Measurements from ENCODE around the gene HACE1.

The HACE1 gene

GRCh38 chr6:104736545-104736944, 123.2 kb downstream of the HACE1 start:
- Mint-ChIP-seq H3K27me3 (no peaks in the 10 kb centered on the region), H3K4me1 (no peaks in the 10 kb centered on the region), H3K27ac (no peak overlapping the region), H3K36me3 (ENCODE audit: low read depth) (peaks cover 4% of the 10 kb centered on the region), H3K4me3 (no peak overlapping the region), H3K9me3 (no peaks in the 10 kb centered on the region)
- DNase-seq = no peak
- ATAC-seq = no peak

DNA sequence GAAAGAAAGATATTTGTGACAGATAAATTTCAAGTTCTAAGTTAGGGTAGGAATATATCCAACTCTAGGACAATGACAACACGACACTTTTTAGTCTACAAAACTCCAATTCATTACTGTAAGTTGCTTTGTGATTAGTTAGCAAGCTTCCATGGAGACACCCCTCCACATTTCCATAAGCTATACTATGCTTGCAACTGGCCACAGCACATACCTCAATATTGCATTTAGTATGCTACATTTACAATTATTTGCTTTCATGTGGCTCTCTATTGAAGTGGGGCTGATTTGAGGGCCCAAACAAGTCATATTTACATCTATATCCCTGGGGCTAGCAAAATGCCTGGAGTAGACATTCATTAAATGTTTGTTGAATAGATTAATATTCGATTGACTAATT, 129.3 kb downstream of the HACE1 start:
- ATAC-seq (no peak), DNase-seq (no peak)
- Mint-ChIP-seq H3K9me3 (no peaks in the 10 kb centered on the region), H3K36me3 (ENCODE audit: low read depth) (peaks cover 1% of the 10 kb centered on the region), H3K4me1 (no peaks in the 10 kb centered on the region), H3K27ac (no peak overlapping the region), H3K27me3 (no peaks in the 10 kb centered on the region), H3K4me3 (no peak overlapping the region)

DNA sequence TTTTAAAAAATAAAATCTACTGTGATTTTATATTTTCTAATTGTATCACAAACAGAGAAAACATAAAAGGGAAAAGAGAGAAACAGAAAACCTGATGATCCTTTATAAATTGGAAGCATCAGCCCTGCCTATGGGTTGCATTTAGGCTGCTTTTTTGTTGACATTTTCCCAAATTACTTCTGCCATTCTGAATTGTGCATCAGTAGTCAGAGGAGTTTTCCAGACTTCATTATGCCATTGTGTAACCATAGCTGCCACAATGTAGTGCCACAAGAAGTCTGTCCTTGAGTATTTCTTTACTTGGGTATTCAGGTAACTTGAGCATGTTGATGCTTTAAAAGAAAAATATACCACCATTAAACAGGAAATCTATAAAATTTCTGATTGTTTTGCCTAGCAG, 130.3 kb downstream of the HACE1 start:
- no peak for DNase-seq
- ATAC-seq = no peak
- Mint-ChIP-seq H3K36me3 (ENCODE audit: low read depth) (peaks cover under 1% of the 10 kb centered on the region), H3K4me3 (no peak overlapping the region), H3K9me3 (no peaks in the 10 kb centered on the region), H3K4me1 (no peaks in the 10 kb centered on the region), H3K27ac (no peak overlapping the region), H3K27me3 (no peaks in the 10 kb centered on the region)

DNA sequence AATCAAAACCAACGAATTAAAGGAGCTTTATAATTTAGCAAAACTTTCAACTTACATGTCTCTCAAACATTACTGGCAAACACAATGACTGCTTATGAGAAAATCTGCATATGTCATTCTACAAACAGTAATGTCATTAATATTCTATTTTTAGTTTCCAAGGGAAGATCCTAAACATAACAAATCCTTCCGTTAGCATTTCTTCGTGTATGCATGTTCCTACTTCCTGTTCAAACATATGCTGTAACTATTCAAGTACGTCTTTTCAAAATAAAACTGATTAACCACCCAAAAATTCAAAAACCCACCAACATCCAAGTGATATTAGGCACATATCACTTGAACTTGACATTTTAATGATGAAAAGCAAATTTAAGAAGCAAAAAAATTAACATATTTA, 131.3 kb downstream of the HACE1 start:
- H3K27ac Mint-ChIP-seq = no peak overlapping the region
- H3K27me3 Mint-ChIP-seq = no peaks in the 10 kb centered on the region
- H3K36me3 Mint-ChIP-seq (ENCODE audit: low read depth) = no peaks in the 10 kb centered on the region
- H3K9me3 Mint-ChIP-seq = no peaks in the 10 kb centered on the region
- H3K4me1 Mint-ChIP-seq = no peaks in the 10 kb centered on the region
- DNase-seq = no peak
- no peak for ATAC-seq
- H3K4me3 Mint-ChIP-seq = no peak overlapping the region

DNA sequence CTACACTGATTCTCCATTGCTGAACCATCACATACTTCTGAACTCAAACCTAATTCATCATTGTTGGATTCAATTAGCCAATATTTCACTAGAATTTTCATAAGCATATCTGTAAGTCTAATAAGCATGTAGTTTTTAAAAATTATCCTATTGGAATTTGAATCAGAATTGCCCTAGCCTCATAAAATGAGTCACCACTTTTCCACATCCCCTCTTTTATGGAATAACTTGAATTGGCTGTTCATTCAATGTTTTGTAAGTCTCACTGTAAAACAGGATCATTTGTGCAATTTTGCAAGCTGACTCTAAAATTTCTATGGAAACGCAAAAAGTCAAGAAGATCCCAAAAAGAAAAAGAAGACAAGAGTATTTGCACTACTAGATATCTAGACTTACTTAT, 141.0 kb downstream of the HACE1 start:
- no peak overlapping the region for H3K27ac Mint-ChIP-seq
- H3K36me3 Mint-ChIP-seq (ENCODE audit: low read depth) = no peaks in the 10 kb centered on the region
- no peak for DNase-seq
- ATAC-seq = no peak
- no peak overlapping the region for H3K4me3 Mint-ChIP-seq
- no peaks in the 10 kb centered on the region for H3K27me3 Mint-ChIP-seq
- H3K9me3 Mint-ChIP-seq = no peaks in the 10 kb centered on the region
- H3K4me1 Mint-ChIP-seq = no peaks in the 10 kb centered on the region

DNA sequence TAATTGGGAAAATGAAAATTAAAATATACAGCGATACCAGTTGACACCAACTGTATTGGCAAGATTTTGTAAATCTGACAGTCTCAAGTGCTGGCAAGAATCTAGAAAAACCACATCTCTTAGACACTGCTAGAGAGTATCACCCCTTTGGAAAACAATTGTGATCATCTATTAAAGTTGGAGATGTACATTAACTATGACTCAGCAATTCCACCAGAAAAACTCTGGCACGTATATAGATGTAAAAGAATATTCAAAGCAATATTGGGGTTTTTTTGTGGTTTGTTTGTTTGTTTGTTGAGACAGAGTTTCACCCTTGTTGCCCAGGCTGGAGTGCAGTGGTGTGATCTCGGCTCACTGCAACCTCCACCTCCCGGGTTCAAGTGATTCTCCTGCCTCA, 142.9 kb downstream of the HACE1 start:
- Mint-ChIP-seq H3K4me1 (no peaks in the 10 kb centered on the region), H3K9me3 (no peaks in the 10 kb centered on the region), H3K4me3 (no peak overlapping the region), H3K27ac (no peak overlapping the region), H3K36me3 (ENCODE audit: low read depth) (no peaks in the 10 kb centered on the region), H3K27me3 (no peaks in the 10 kb centered on the region)
- DNase-seq (no peak), ATAC-seq (no peak)

DNA sequence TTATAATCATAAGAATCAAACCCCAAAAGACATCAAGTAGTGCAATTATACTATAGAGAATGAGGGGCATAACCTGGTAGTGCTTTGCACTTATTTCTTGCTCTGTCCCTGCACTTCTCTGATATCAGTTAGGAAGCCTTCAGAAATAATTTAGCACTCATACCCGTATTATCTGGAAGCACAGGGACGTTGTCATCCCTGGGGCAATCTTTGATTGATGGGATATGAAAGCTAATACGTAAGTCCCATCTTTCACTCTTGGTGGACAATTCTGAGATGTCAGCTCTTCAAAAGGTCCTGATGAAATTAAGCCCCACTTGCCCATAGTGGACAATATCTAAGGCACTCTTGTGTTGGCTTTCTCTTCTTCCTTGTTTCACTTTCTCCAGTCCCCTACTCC, 144.9 kb downstream of the HACE1 start:
- H3K36me3 Mint-ChIP-seq (ENCODE audit: low read depth) = no peaks in the 10 kb centered on the region
- H3K4me1 Mint-ChIP-seq = no peaks in the 10 kb centered on the region
- DNase-seq = no peak
- no peak overlapping the region for H3K27ac Mint-ChIP-seq
- no peaks in the 10 kb centered on the region for H3K27me3 Mint-ChIP-seq
- no peak overlapping the region for H3K4me3 Mint-ChIP-seq
- no peak for ATAC-seq
- H3K9me3 Mint-ChIP-seq = no peaks in the 10 kb centered on the region

DNA sequence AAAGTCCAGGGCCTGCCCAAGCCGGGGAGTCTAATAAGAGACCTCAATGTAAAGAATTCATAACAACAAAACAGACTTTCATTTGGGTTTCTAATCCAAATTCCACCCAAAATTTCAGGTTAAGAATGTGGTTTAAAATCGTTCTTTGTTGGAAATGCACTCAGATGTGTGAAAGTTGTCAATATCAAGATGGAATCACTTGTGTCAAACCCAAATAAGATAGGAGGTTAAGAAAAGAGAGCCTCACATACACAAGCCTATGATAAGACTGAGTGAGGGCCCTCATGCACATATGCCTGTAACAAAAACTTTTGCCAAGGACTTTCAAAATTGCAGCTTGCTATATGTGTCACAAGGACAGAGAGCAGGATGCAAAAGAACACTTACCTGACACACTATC, 145.7 kb downstream of the HACE1 start:
- Mint-ChIP-seq H3K27me3 (no peaks in the 10 kb centered on the region), H3K36me3 (ENCODE audit: low read depth) (no peaks in the 10 kb centered on the region), H3K9me3 (no peaks in the 10 kb centered on the region), H3K4me3 (no peak overlapping the region), H3K27ac (no peak overlapping the region), H3K4me1 (no peaks in the 10 kb centered on the region)
- ATAC-seq (no peak), DNase-seq (no peak)

DNA sequence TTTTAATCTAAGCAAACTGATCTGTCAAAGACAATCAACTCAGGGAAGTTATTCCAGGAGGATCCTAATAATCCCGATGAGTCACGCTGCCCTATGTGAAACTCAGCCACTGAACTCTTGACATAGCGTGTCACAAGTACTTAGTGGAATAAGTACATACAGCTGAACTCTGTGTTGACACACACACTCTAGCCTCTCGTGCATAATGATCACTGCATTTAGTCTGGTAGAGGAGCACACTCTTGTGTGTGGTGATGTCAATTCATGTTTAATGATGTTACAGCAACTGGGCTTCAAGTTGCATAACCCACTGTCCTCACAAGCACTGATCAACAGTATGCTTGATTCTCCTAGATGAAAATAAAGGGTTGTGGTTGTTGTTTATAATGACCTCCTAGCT, 148.3 kb downstream of the HACE1 start:
- no peak overlapping the region for H3K4me3 Mint-ChIP-seq
- no peak overlapping the region for H3K27ac Mint-ChIP-seq
- H3K9me3 Mint-ChIP-seq = peaks cover 3% of the 10 kb centered on the region
- H3K36me3 Mint-ChIP-seq (ENCODE audit: low read depth) = no peaks in the 10 kb centered on the region
- DNase-seq = no peak
- no peak for ATAC-seq
- no peaks in the 10 kb centered on the region for H3K4me1 Mint-ChIP-seq
- H3K27me3 Mint-ChIP-seq = no peaks in the 10 kb centered on the region

DNA sequence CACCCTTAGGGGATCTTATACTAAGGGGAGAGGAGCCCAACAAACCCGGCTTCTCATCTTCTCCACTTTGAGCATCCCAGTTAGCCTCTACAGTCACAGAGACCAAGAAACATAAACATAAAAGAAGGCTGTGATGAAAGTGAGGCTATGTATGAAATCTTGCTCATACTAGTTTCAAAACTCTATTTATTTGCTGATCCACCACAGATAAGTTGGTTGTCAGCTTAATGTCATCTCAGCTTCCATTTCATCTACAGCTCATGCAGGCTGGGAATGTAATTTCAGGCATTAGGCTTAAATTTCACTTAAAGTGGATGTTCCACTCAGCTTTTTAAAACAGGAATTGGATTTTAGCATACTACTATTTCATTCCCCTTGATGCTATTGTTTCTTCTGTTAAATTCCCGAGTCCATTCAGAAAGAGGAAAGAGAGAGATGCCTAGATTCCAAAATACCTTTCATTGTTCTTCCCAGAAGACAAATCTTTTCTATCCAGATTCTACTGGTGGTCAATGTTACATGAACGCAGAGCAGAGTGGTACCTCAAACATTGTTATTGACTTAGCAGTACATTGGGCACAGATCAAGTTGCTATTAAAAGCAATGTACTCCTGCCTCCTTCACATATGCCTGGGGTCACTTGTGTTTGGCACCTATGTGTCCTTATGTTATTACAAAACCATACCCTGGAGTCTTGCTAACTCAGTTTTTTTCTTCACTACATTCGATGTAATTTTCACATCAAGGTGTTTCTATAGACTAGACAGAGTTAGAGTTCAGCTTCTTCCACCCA, 149.0 kb downstream of the HACE1 start:
- ATAC-seq = no peak
- H3K36me3 Mint-ChIP-seq (ENCODE audit: low read depth) = no peaks in the 10 kb centered on the region

DNA sequence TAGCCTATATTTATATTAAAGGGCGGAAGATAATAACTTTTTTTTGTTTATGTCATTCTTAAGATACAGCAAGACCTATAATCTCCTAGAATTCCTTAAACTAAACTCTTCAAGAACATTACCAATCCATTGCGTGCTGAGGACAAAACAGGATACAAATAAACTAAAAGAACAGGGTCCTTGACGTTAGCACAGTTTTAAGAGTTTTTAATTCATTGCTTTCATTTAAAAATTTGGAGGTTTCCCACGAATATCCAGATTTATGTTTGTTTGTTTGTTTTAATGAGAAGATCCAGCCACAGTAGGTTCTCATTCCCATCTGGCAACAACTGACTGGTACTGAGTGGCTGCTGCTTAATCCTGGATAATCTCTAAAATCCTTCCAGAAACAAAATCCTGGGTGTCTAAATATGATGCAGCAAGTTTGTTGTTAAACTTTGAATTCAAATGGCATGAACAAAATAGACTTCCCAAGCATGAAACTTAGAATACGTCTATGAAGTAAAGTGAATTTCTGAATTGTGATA, 153.7 kb downstream of the HACE1 start:
- Mint-ChIP-seq H3K27ac (no peak overlapping the region), H3K36me3 (ENCODE audit: low read depth) (no peaks in the 10 kb centered on the region), H3K4me3 (no peak overlapping the region), H3K27me3 (no peaks in the 10 kb centered on the region), H3K4me1 (peaks cover 23% of the 10 kb centered on the region), H3K9me3 (peaks cover 4% of the 10 kb centered on the region)
- ATAC-seq (no peak), DNase-seq (no peak)

More for the DNA sequence above, 149.0 kb downstream of the HACE1 start:
- no peaks in the 10 kb centered on the region for H3K27me3 Mint-ChIP-seq
- H3K4me1 Mint-ChIP-seq = peaks cover 1% of the 10 kb centered on the region
- DNase-seq = no peak
- H3K4me3 Mint-ChIP-seq = no peak overlapping the region
- peaks cover 4% of the 10 kb centered on the region for H3K9me3 Mint-ChIP-seq
- H3K27ac Mint-ChIP-seq = no peak overlapping the region

- H3K27ac Mint-ChIP-seq = peak overlapping the region; percentile 52
- ATAC-seq = peak; percentile 92
- H3K27me3 Mint-ChIP-seq = no peaks in the 10 kb centered on the region
- H3K9me3 Mint-ChIP-seq = peaks cover 4% of the 10 kb centered on the region
- no peaks in the 10 kb centered on the region for H3K36me3 Mint-ChIP-seq (ENCODE audit: low read depth)
- DNase-seq = peak; percentile 16
- H3K4me1 Mint-ChIP-seq = peaks cover 23% of the 10 kb centered on the region
- peak overlapping the region; percentile 16 for H3K4me3 Mint-ChIP-seq
Observed at GRCh38 chr6:104705095-104705707, 154.5 kb downstream of the HACE1 start.

DNA sequence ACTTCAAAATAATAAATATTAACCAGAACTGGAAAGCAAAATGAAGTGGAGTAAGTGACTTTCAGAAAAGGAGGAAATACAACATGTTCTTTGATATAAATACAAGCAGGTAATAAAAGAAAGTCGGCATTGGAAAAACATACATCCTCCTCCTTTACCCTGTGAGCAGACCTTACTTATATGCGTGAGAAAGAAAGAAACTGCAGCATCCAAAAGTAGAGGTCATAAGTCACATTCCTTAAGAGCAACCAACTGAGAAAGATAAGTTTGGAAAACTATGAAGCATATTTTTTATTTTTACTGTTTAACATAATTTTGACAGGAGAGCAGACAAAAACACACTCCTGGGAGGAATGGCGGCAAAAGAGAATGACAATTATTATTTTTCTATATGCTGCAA, 155.5 kb downstream of the HACE1 start:
- Mint-ChIP-seq H3K27ac (no peak overlapping the region), H3K4me1 (peaks cover 23% of the 10 kb centered on the region), H3K9me3 (peaks cover 4% of the 10 kb centered on the region), H3K4me3 (no peak overlapping the region), H3K27me3 (no peaks in the 10 kb centered on the region), H3K36me3 (ENCODE audit: low read depth) (no peaks in the 10 kb centered on the region)
- DNase-seq (no peak), ATAC-seq (no peak)

DNA sequence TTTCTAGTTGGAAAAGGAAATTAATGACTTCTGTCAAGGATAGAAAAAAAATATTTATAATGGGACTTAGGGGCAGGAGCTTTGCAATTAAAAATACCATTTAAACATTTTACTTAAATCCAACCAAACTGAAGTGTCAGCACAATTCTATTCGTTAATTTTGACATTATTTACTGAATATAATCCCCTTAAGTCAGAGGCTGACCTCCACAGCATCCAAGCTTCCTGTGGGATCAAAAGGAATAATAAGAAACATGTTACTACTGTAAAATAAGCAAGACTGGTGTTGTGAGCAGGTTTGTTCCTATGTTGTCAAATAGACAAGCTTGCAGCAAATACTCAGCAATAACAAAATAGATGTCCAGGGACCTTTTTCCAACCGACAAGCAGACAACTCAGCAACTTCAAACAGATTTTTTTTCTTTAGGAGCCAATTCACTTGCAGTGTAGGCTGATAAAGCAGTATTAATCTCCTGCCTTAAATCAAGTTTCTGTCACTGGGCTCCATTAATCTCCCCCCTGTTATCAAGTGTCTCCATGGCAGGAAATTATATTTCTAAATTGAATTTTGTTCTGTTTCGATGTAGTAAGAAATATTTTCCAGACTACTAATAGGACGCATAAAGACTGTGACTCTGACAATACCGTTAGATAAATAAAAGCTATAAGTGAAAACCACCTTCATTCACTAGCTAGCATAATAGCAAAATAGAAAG, 157.4 kb downstream of the HACE1 start:
- no peak for DNase-seq
- Mint-ChIP-seq H3K36me3 (ENCODE audit: low read depth) (no peaks in the 10 kb centered on the region), H3K4me3 (no peak overlapping the region), H3K27ac (no peak overlapping the region), H3K27me3 (no peaks in the 10 kb centered on the region), H3K4me1 (peaks cover 23% of the 10 kb centered on the region), H3K9me3 (peaks cover 4% of the 10 kb centered on the region)
- no peak for ATAC-seq

Data from activated naive CD8-positive, alpha-beta T cell treated with anti-CD3 and anti-CD28 coated beads, Interleukin-2, amount 50 U/mL, for 24 hours (primary cell).